ENCODE results near the gene TPRG1L.

Gene TPRG1L

DNA sequence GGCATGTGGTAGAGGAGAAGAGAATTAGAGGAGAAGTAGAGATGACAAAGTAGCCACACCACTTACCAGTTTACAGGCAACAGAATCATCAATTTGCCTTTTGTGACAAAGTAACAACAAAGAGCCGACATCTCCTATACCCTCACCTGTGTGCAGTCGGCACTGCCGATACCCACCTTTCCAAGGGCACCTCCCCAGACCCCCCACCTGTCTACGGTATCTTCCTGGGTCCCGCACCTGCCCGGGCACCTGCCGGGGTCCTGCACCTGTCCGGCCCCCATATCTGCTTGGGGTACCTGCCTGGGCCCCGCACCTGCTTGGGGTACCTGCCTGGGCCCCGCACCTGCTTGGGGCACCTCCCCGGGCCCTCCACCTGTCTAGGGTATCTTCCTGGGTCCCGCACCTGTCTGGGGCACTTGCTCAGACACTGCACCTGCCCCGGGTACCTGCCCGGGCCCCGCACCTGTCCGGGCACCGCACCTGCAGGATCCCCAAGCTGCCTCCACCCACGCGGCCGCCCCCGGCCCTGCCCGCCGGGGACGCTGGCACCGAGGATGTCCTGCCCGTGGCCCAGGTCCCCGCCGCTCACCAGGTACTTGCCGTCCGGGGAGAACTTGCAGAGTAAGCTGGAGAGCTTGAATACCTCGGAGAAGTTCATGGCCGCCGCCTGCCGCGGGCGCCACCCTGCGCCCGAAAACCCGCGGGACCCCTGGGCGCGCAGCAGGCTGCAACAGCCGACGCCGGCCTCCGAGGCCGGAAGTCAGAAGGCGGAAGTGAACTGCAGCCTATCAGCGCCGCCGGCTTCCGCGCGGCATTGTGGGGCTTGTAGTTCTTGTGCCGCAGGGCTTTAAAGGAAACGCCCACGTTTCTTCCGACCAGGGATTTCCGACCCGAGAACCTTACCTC is 24.8 kb downstream of the TPRG1L start, which contains the start of gene WRAP73:
Gene WRAP73, minus strand, starts transcription at position 762 of the 906 bp plus-strand sequence. Its CDS starts 104 bp downstream, at position 658.
- Histone ChIP-seq H3K4me1 (ENCODE audit: insufficient read depth, poor library complexity, severe bottlenecking) (peaks cover 7% of the 10 kb centered on the region), H3K27ac (ENCODE audit: poor library complexity, severe bottlenecking) (no peak within 1 kb of the TSS), H3K36me3 (ENCODE audit: low read depth) (peaks cover 35% of the 10 kb centered on the region), H3K27me3 (ENCODE audit: insufficient read depth, poor library complexity, severe bottlenecking) (peaks cover 44% of the 10 kb centered on the region), H3K9me3 (ENCODE audit: severe bottlenecking) (no peaks in the 10 kb centered on the region), H3K4me3 (ENCODE audit: severe bottlenecking) (peak within 1 kb of the TSS; percentile 74)
- peak; percentile 92 for ATAC-seq (ENCODE audit: low read depth)
- TF ChIP-seq, protein P1, sequence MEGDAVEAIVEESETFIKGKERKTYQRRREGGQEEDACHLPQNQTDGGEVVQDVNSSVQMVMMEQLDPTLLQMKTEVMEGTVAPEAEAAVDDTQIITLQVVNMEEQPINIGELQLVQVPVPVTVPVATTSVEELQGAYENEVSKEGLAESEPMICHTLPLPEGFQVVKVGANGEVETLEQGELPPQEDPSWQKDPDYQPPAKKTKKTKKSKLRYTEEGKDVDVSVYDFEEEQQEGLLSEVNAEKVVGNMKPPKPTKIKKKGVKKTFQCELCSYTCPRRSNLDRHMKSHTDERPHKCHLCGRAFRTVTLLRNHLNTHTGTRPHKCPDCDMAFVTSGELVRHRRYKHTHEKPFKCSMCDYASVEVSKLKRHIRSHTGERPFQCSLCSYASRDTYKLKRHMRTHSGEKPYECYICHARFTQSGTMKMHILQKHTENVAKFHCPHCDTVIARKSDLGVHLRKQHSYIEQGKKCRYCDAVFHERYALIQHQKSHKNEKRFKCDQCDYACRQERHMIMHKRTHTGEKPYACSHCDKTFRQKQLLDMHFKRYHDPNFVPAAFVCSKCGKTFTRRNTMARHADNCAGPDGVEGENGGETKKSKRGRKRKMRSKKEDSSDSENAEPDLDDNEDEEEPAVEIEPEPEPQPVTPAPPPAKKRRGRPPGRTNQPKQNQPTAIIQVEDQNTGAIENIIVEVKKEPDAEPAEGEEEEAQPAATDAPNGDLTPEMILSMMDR (IDR thresholded peaks at IDR 0.05; ENCODE audit: poor library complexity, severe bottlenecking), result peak; percentile 31
- peak; percentile 83 for DNase-seq (ENCODE audit: low spot score)

DNA sequence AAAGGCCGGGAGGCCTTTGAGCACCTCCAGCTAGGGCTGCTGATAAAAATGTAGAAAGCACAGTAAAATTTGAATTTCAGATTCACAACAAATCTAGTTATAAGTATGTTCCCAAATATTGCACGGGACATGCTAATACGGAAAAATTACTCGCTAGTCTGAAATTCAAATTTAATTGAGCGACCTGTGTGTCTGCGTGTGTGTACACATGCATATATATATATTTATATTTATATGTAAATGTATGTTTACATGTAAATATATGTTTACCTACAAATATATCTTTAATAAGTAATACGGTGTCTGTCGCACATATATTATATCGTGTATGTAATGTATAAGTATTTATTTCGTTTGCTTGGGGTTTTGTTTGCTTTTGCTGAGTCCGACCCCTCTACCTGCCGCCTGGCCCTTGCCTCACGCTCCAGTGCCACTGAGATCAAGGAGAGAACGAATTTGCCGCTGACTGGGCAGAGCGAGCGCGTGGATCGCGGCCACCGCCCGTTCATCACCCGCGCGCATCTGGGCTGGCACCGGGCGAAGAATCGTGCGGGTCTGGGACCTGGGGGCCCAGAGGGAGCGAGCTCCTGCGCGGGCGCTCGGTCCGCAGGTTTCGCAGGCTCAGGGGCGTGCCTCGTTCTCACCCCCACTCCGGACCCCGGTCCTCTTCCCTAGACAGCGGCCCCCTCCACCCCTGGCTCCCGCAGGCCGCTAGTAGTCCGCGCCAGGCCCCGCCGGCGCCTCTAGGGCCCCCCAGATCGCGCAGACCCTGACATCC is 25.6 kb downstream of the TPRG1L start:
- H3K4me3 ChIP-seq (ENCODE audit: severe bottlenecking), result peak overlapping the region; percentile 74
- no peak for ATAC-seq (ENCODE audit: low read depth)
- TF ChIP-seq, protein P1 (IDR thresholded peaks at IDR 0.05; ENCODE audit: poor library complexity, severe bottlenecking), result no peak

DNA sequence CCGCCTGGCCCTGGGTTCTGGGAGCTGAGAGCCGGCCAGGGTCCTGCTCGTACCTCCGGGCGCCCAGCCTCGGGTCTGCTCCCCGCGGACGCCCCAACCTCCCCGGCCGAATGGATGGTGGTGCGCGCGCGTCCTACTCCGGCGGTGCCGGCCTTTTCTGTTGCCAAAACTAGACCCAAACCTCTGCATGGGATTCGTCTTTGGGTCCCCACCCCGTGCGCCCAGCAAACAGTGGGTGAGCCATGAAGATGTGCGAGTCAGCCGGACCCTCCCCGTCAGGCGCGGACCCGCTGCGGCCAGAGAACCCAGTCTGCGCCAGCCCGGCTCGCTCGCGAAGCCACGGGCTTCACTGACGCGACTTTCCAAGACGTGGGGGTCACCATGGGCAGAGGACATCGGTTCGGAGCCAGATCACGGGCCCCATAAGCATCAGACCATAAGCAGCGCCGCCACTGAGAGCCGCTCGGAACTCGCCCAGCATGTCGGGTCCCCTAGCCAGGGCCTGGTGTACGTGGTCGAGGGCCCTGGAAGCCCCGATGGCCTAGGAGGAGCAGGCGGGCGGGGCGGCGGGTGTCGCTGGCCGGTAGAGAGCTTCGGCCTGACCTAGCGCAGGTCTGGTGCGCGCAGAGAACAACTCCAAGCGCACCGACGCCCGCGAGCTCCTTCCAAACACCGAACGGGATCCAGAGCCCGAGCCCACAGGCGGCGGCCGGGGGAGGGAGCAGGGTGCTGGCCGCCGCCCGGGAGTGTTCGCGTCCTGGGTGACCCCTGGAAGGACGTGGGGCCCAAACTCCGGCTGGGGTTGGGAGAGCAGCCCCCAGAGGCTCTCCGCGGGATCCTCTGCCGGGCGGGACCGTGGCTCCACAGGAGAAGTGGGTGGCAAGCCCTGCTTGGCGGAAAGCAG is 26.5 kb downstream of the TPRG1L start:
- Histone ChIP-seq H3K9me3 (ENCODE audit: severe bottlenecking) (no peaks in the 10 kb centered on the region), H3K4me3 (ENCODE audit: severe bottlenecking) (peak overlapping the region; percentile 29), H3K27ac (ENCODE audit: poor library complexity, severe bottlenecking) (no peak overlapping the region), H3K27me3 (ENCODE audit: insufficient read depth, poor library complexity, severe bottlenecking) (peaks cover 48% of the 10 kb centered on the region), H3K36me3 (ENCODE audit: low read depth) (peaks cover 27% of the 10 kb centered on the region), H3K4me1 (ENCODE audit: insufficient read depth, poor library complexity, severe bottlenecking) (peaks cover 7% of the 10 kb centered on the region)
- TF ChIP-seq, protein P1 (IDR thresholded peaks at IDR 0.05; ENCODE audit: poor library complexity, severe bottlenecking), result no peak
- no peak for ATAC-seq (ENCODE audit: low read depth)
- DNase-seq (ENCODE audit: low spot score), result peak; percentile 55

More for the DNA sequence above, 25.6 kb downstream of the TPRG1L start:
- DNase-seq (ENCODE audit: low spot score), result no peak
- peaks cover 48% of the 10 kb centered on the region for H3K27me3 ChIP-seq (ENCODE audit: insufficient read depth, poor library complexity, severe bottlenecking)
- no peak overlapping the region for H3K27ac ChIP-seq (ENCODE audit: poor library complexity, severe bottlenecking)
- peaks cover 7% of the 10 kb centered on the region for H3K4me1 ChIP-seq (ENCODE audit: insufficient read depth, poor library complexity, severe bottlenecking)
- no peaks in the 10 kb centered on the region for H3K9me3 ChIP-seq (ENCODE audit: severe bottlenecking)
- peaks cover 32% of the 10 kb centered on the region for H3K36me3 ChIP-seq (ENCODE audit: low read depth)

DNA sequence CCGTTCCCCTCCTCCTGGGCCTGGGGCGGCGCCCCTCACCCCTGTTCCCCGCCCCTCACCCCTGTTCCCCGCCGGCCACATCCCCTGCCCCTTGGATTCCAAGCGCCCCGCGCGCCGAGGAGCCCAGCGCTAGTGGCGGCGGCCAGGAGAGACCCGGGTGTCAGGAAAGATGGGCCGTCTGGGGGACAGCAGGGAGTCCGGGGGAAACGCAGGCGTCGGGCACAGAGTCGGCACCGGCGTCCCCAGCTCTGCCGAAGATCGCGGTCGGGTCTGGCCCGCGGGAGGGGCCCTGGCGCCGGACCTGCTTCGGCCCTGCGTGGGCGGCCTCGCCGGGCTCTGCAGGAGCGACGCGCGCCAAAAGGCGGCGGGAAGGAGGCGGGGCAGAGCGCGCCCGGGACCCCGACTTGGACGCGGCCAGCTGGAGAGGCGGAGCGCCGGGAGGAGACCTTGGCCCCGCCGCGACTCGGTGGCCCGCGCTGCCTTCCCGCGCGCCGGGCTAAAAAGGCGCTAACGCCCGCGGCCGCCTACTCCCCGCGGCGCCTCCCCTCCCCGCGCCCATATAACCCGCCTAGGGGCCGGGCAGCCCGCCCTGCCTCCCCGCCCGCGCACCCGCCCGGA is 27.2 kb downstream of the TPRG1L start, which contains the start of gene TP73:
Gene TP73, plus strand, starts transcription at position 587 of the 618 bp plus-strand sequence. CDS start 29,850 bp downstream, outside the sequence.
- ATAC-seq (ENCODE audit: low read depth), result peak; percentile 17; the same call in 2 of the 3 replicates
- H3K27ac ChIP-seq (ENCODE audit: poor library complexity, severe bottlenecking), result no peak within 1 kb of the TSS
- peak; percentile 59 for DNase-seq (ENCODE audit: low spot score)
- H3K27me3 ChIP-seq (ENCODE audit: insufficient read depth, poor library complexity, severe bottlenecking), result peaks cover 48% of the 10 kb centered on the region
- H3K4me1 ChIP-seq (ENCODE audit: insufficient read depth, poor library complexity, severe bottlenecking), result peaks cover 7% of the 10 kb centered on the region
- H3K9me3 ChIP-seq (ENCODE audit: severe bottlenecking), result no peaks in the 10 kb centered on the region
- H3K4me3 ChIP-seq (ENCODE audit: severe bottlenecking), result peak within 1 kb of the TSS; percentile 29
- TF ChIP-seq, protein P1 (IDR thresholded peaks at IDR 0.05; ENCODE audit: poor library complexity, severe bottlenecking), result no peak
- peaks cover 20% of the 10 kb centered on the region for H3K36me3 ChIP-seq (ENCODE audit: low read depth)
